ENCODE measurements around the gene HORMAD2. TPM values are rescaled to one million over a fixed set of nuclear protein-coding genes. Genes with fewer than 3 reads are reported as not detected.

Gene HORMAD2
- total RNA-seq, 6 experiments from 2014 or later = not detected

DNA sequence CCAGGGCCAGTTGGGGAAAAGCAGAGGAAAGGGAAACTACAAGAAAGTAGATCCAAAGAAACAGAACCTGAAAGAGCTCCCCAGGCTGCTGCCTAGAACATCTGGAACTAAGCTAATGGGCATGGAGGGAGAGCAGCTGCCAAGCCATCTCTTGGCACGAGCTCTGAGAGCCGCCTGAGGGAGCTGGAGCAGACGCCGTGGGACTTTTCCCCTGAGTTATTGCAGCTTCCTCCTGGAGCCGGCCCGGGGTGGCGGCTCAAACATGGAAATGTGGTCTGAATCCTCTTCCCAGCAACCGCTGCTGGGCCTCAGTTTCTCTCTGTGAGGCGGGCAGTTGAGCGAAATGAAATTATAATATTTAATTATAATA, 124.5 kb downstream of the HORMAD2 start:
- Mint-ChIP-seq H3K9me3 (peaks cover 7% of the 10 kb centered on the region), H3K27me3 (ENCODE audit: insufficient read depth) (peaks cover 3% of the 10 kb centered on the region), H3K36me3 (ENCODE audit: low read depth) (peaks cover 12% of the 10 kb centered on the region), H3K4me1 (ENCODE audit: low read depth) (peaks cover 73% of the 10 kb centered on the region), H3K27ac (peak overlapping the region; percentile 99), H3K4me3 (peak overlapping the region; percentile 79)
- DNase-seq = peak; percentile 58
- no peak for TF ChIP-seq CTCF (IDR thresholded peaks at IDR 0.05)

- DNase-seq = peak; percentile 93
- Mint-ChIP-seq H3K27ac (peak overlapping the region; percentile 99), H3K27me3 (ENCODE audit: insufficient read depth) (peaks cover 3% of the 10 kb centered on the region), H3K9me3 (peaks cover 7% of the 10 kb centered on the region), H3K4me1 (ENCODE audit: low read depth) (peaks cover 73% of the 10 kb centered on the region), H3K36me3 (ENCODE audit: low read depth) (peaks cover 12% of the 10 kb centered on the region), H3K4me3 (peak overlapping the region; percentile 79)
- TF ChIP-seq CTCF (IDR thresholded peaks at IDR 0.05) = no peak
Observed at GRCh38 chr22:30205281-30206115, 125.2 kb downstream of the HORMAD2 start.

- DNase-seq = peak; percentile 94
- peaks cover 7% of the 10 kb centered on the region for H3K9me3 Mint-ChIP-seq
- peak overlapping the region; percentile 99 for H3K27ac Mint-ChIP-seq
- TF ChIP-seq CTCF (IDR thresholded peaks at IDR 0.05) = peak; percentile 33; the same call in 1 of the 2 replicates
- peaks cover 8% of the 10 kb centered on the region for H3K36me3 Mint-ChIP-seq (ENCODE audit: low read depth)
- peaks cover 68% of the 10 kb centered on the region for H3K4me1 Mint-ChIP-seq (ENCODE audit: low read depth)
- peaks cover 3% of the 10 kb centered on the region for H3K27me3 Mint-ChIP-seq (ENCODE audit: insufficient read depth)
- H3K4me3 Mint-ChIP-seq = peak overlapping the region; percentile 76
Observed at GRCh38 chr22:30206944-30207343, 126.7 kb downstream of the HORMAD2 start.

GRCh38 chr22:30208631-30209603, 128.7 kb downstream of the HORMAD2 start:
- DNase-seq = peak; percentile 63
- H3K9me3 Mint-ChIP-seq = no peaks in the 10 kb centered on the region
- no peaks in the 10 kb centered on the region for H3K36me3 Mint-ChIP-seq (ENCODE audit: low read depth)
- TF ChIP-seq CTCF (IDR thresholded peaks at IDR 0.05) = no peak
- peak overlapping the region; percentile 47 for H3K4me3 Mint-ChIP-seq
- H3K27me3 Mint-ChIP-seq (ENCODE audit: insufficient read depth) = peaks cover 2% of the 10 kb centered on the region
- H3K27ac Mint-ChIP-seq = peak overlapping the region; percentile 97
- H3K4me1 Mint-ChIP-seq (ENCODE audit: low read depth) = peaks cover 72% of the 10 kb centered on the region

- H3K9me3 Mint-ChIP-seq = no peaks in the 10 kb centered on the region
- no peaks in the 10 kb centered on the region for H3K36me3 Mint-ChIP-seq (ENCODE audit: low read depth)
Observed at GRCh38 chr22:30209642-30210041, 129.4 kb downstream of the HORMAD2 start.

More at GRCh38 chr22:30209642-30210041, 129.4 kb downstream of the HORMAD2 start:
- DNase-seq = no peak
- H3K4me1 Mint-ChIP-seq (ENCODE audit: low read depth) = peaks cover 65% of the 10 kb centered on the region
- no peak overlapping the region for H3K4me3 Mint-ChIP-seq
- peak overlapping the region; percentile 97 for H3K27ac Mint-ChIP-seq
- H3K27me3 Mint-ChIP-seq (ENCODE audit: insufficient read depth) = peaks cover 1% of the 10 kb centered on the region
- TF ChIP-seq CTCF (IDR thresholded peaks at IDR 0.05) = no peak

Data from HFFc6 (cell line).